22Rv1 (cell line): ENCODE measurements around the gene SRSF7.

Experiments
- ZFX ChIP-seq: fragments of 450-650 bp; IDR thresholded peaks from 2 replicates; pipeline ENCODE4 v1.6.1; 2017; ENCODE audit warnings: antibody characterized with exemption, borderline replicate concordance
- TF ChIP-seq, protein P1 (sequence below): fragments of 450-650 bp; IDR thresholded peaks from 2 replicates; pipeline ENCODE4 v1.5.1; 2017; ENCODE audit warnings: mild to moderate bottlenecking

DNA sequence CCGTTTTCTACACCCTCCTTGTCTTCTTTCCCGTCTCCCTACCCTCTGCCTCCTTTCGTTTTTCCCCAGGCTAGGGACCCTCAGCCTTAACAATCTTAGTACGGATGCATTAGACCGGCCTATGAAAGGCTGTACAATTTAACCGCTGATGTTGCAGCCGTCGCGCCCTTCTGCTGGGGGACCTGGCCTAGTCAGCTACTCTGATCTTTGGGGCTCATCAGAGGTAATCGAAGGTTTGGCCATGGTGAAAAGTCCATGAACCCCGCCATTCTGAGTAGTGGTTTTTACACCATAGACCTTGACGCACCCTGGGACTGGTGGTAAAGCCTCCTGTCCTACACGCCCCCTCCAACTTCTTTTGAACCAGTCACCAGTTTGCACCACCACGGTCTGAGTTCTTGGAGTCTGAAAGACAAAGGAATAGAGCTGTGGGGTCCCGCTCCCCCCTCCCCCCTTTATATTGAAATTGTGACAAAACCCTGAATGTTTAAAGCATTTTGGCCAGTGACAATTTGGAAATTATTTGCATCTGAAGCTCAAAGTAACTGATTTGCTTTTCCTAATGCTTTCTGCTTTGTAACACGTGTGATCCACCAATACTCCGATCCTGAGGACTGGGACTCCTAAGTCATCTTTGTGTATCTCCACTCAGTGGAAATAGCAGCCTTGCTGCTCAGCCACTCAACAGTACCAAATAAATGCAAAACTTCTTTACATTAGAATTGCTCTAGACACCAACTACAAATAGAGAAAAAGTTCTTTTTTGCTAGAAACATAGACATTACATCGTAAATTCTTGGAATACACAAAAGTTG is 642 bp upstream of the SRSF7 start:
- TF ChIP-seq, protein P1, sequence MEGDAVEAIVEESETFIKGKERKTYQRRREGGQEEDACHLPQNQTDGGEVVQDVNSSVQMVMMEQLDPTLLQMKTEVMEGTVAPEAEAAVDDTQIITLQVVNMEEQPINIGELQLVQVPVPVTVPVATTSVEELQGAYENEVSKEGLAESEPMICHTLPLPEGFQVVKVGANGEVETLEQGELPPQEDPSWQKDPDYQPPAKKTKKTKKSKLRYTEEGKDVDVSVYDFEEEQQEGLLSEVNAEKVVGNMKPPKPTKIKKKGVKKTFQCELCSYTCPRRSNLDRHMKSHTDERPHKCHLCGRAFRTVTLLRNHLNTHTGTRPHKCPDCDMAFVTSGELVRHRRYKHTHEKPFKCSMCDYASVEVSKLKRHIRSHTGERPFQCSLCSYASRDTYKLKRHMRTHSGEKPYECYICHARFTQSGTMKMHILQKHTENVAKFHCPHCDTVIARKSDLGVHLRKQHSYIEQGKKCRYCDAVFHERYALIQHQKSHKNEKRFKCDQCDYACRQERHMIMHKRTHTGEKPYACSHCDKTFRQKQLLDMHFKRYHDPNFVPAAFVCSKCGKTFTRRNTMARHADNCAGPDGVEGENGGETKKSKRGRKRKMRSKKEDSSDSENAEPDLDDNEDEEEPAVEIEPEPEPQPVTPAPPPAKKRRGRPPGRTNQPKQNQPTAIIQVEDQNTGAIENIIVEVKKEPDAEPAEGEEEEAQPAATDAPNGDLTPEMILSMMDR: no peak
- TF ChIP-seq ZFX: no peak
